T-helper 1 cell (primary cell): ENCODE data around the gene PTRH2.
"Not testable (repeated sequence)": the region's sequence is repeated elsewhere in the genome, so short reads cannot be mapped to it uniquely, and the experiment has no call there.

ENCODE experiments used
- DNase-seq, 5 donors: peaks; one replicate each; pipeline ENCODE4 v3.0.0-alpha.2; 2012 to 2020
- total RNA-seq, 4 donors: gene quantifications; one replicate each; lab custom pipeline; 2026; lab: John Stamatoyannopoulos, UW

The PTRH2 gene
- 5.2 to 7.2 (median 6.5) reads per million in 4 donors for total RNA-seq

DNA sequence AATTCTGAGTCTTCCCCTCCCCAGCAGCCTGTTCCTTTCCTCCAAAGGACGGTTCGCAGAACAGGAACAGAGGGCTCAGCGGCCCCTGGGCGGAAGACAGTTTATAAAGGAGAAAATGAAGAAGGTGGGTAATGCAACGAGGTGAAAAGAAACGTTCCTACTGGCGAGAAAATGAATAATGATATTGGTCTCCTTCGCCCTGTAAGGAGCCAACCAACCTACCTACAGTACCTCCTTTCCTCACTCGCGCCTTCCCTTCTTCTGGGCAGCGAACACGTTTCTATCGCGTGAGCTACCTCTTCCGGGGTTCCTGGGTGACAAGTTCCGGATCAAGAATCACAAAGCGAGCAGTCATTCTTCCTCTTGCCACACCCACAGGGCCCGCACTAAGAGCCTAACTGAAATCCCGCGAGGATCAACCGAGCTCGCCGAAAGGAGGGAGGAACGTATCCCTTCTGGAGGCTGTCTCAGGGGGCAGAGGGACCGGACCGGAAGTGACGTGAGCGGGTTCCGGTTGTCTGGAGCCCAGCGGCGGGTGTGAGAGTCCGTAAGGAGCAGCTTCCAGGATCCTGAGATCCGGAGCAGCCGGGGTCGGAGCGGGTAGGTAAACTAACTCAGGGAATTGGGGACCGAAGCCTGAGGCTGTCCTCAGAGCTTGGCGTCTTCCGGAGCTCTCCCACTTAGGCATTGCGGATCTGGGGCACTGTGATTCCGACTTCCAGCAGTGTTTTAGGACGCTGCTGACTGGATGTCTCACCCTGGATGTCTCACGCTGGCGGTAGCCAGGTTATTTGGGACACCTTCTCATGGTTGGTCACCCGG lies at the start of gene PTRH2, which contains the start of gene VMP1:
Gene PTRH2, minus strand, starts transcription at position 282 of the 822 bp plus-strand sequence. CDS start 9,452 bp downstream, outside the sequence.
Gene VMP1, plus strand, starts transcription at position 506 of the 822 bp plus-strand sequence. CDS start 23,793 bp downstream, outside the sequence.
- DNase-seq: peak; percentile 85 to 98 (median 89)

DNA sequence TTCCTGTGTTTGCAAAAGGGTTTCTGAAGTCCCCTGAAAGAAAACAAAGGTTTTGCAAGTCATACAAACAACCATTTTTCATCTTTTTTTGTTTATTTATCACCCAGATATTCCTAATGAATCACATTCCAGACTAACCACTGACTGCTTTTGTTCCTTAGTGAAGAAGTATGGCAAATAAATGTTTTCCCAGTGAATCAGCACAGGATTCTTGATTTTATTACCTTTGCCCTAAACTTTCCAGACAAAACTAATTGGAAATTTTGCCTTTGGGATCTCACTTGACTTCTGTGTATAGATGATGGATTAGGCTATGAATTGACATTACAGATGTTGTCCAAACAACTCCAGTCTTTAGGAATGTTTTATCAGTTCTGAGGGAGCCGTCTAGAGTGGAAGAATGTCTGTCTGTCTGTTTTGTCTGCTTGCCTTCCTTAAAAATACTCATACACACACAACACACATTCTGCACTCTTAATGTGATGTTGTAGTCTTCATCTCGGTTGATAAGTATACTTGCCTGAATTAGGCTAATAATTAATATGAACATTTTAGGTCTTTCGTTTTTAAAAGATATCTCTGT lies 49.1 kb upstream of the PTRH2 start:
- DNase-seq: no peak

DNA sequence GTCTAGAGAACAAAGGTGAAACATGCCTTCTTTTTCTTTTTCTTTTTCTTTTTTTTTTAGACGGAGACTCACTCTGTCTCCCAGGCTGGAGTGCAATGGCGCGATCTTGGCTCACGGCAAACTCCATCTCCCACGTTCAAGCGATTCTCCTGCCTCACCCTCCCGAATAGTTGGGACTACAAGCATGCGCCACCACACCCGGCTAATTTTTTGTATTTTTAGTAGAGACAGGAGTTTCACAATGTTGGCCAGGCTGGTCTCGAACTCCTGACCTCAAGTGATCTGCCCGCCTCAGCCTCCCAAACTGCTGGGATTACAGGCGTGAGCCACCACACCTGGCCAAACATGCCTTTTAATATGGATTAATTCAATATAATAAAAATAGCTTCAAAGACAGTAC lies 47.8 kb upstream of the PTRH2 start:
- not testable (repeated sequence) for DNase-seq

- peak in 1 of 5 donors; percentile 77 for DNase-seq
Measured at GRCh38 chr17:59754552-59754951, 47.3 kb upstream of the PTRH2 start.

DNA sequence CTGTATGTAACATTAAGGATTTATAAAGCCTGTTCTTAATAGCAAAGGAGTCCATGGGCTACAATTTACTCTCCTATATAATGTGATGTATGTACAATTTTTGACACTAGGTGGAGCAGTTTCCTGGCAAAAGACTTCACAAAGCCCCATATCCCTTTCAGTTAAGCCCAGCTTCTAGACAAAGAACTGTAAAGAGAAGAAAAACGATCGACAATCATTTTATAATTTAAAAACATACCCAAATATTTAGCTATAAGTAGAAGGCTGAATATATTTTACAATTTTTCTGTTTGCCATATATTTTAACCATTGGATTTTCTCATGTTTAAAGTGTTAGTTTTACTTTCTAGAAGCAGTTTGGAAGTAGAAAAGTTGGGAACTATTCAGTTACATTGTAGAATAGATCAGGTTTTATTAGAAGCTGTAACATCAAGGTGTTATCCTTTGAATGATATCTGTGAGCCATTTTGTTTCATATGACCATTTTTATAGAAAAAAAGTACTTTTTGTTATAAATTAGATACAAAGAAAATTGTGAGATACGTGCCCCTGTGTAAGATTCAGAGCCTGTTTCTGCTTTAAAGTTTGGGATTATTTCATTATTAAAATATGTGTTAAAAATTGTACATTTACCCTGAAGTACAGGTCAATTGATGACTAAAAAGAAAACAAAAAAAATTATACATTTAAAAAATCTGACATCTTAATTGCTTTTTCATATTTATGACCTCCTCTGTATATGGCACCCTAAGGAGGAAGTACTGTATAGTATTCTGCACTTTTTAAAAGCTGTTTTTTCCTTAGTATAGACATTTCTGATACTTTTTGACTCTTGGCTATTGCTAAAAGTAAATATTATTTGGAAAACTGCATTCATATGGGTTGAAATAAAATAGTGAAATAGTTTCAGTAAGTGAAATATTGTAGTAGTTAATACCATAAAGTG lies 46.6 kb upstream of the PTRH2 start:
- DNase-seq: peak in 3 of 5 donors; percentile 13 to 89 (median 14)

- no peak for DNase-seq
Measured at GRCh38 chr17:59752922-59753321, 45.7 kb upstream of the PTRH2 start.

DNA sequence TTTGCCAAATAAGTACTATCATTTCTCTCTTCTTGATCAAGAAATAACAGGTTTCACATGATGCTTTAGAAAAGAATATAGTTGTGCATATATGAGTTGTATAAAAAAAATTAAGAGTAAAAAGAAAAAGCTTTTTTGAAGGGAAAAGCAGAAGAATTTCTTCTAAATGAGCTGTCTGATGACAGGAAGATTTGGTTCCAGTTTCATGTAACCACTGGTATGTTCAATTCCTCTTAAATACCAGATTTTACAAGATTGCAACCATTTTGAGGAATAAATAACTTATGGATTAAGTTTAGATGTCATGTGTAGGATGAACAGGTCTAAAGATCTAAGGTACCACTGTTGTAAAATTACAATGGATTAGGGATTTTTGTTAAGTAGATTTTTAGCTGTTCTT lies 45.2 kb upstream of the PTRH2 start:
- DNase-seq: no peak

DNA sequence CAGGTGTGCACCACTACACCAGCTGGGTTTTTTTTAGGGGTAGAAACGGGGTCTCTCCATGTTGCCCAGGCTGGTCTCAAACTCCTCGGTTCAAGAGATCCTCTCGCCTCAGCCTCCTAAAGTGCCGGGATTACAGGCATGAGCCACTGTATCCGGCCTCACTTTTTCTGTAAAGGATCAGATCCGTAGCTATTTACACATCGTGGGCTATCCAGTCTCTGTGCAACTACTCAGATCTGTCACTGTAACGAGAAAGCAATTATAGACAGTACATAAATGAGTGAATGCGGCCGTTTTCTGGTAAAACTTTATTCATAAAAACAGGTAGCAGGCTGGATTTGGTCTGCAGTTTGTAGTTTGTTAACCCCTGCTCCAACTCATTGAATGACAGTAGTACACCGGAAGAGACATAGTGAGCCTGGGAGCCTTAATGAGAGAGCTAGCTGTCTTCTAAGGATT lies 44.8 kb upstream of the PTRH2 start:
- DNase-seq: peak in 1 of 5 donors; percentile 89

DNA sequence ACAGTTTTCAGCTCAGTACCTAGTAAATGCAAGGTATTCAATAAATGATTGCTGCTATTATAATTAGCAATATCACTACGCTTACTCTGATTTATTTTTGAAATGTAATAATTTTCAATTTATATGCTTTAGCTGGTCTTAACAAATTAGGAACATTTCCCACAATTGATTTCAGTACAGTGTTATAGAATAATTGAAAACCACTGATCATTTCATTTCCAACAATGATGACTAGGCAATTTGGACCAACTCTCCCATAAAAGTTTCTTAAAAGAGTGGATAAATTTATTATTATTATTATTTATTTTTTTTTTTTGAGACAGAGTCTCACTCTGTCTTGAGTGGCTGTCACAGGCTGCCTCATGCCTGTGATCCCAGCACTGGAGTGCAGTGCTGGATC lies 41.4 kb upstream of the PTRH2 start:
- DNase-seq: no peak

- DNase-seq: peak in 1 of 5 donors; percentile 73
Measured at GRCh38 chr17:59746849-59747445, 39.7 kb upstream of the PTRH2 start.

GRCh38 chr17:59745040-59745439 lies 37.8 kb upstream of the PTRH2 start:
- no peak for DNase-seq

DNA sequence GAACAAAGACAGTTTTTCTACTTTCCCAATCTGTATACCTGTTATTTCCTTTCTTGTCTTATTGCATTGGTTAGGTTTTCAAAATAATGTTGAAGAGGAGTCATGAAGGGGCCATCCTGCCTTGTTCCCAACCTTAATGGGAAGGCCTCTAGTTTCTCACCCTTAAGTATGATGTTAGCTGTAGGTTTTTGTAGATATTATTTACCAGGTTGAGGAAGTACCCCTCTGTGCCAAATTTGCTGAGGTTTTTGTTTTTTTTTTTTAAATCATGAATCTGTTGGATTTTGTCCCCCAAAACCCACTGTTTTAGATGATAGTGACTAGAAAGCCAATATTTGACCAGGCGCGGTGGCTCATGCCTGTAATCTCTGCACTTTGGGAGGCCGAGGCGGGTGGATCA lies 36.6 kb upstream of the PTRH2 start:
- DNase-seq: no peak

DNA sequence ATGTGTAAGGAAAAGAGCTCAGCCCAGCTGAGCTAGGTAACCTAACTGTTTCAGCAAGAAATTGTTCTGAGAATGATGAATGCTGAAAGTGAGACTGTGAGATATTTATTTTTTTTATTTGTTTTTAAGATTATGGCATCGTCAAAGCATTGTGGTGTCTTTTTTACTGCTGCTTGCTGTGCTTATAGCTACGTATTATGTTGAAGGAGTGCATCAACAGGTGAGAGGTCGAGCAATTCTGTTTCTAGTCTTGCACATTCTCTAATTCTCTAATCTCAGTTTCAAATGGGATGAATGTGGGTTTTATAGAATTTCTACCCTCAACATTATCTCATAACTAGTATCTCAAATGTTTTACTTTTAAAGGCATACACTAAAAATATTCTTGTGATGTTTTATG lies 30.1 kb upstream of the PTRH2 start:
- DNase-seq: no peak

DNA sequence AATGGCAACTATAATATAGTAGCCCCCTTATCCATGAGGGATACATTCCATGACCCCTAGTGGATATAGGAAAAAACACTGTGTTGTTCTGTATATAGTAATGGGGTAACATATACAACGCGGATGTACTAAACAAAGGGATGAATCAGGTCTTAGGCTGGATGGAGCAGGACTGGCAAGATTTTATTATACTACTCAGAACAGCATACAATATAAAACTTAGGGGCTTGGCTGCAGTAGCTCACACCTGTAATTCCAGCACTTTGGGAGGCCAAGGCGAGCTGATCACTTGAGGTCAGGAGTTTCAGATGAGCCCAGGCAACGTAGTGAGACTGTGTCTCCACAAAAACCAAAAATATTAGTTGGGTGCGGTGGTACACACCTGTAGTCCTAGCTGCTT lies 27.0 kb upstream of the PTRH2 start:
- DNase-seq: no peak

GRCh38 chr17:59733697-59734096 lies 26.5 kb upstream of the PTRH2 start:
- DNase-seq: no peak

GRCh38 chr17:59730268-59730834 lies 23.1 kb upstream of the PTRH2 start:
- DNase-seq: no peak

DNA sequence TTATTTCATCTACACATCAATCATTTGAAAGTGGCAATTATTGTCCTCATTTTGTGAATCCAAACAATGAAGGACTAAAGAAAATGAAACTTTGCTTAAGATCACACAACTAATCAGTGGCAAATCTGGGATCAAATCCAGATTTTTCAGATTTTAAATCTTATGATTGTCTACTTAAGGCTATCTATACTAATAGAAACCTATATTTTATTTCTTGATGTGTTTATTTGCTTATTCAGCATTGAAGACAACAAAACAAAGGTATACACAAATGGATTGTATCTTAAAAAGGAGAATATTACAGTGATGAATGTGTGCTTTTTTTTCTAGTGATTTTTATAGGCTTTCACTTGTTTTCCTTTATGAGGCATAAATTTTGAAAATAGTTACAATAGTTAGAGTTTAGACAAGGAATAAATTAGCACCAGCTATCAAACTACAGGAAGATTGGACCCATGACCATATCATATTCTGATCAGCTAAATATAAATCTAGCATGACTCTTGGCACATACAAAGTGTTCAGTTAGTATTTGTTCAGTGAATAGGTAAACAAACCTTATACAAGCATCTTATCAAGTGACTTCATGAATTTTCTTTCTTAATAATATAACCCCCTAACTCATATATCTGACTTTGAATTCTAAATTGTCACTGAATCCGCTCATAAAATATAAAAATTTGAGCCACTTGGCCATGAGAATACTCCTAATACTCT lies 20.7 kb upstream of the PTRH2 start:
- no peak for DNase-seq

GRCh38 chr17:59725691-59726090 lies 18.5 kb upstream of the PTRH2 start:
- no peak for DNase-seq

DNA sequence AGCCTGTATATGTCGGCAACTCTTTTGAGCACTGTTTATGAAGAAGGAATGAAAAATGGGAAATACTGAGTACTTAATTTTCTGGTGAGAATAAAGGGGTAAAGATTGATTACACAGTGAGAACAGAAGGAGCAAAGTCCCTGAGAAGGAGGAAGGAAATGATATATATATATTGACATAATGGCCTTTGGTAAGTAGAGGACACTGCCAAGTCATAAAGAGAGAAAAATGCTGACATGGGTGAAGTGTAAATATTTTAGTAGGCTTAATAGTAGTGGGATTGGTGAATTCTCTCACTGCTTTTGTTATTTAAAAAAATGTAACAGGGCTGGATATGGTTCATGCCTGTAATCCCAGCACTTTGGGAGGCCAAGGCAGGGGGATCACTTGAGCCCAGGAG lies 16.4 kb upstream of the PTRH2 start:
- no peak for DNase-seq

DNA sequence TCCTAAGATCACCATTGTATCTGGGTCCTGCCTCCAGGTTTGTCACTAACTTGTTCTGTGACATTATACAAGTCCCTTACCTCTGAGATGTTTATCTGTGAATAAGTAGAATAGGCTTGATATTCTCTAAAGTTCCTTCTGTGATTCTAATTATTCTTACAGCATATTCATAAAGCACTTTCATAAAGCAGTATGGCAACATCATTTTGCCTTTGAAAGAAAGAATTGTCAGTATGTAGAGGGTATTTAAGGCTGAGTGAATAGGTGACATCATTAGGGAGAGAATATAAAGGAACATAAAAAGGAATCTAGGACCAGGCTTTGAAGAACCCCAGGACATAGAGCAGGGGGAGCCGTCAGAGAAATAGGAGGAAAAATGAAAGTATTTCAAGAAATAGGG lies 15.8 kb upstream of the PTRH2 start:
- no peak for DNase-seq

GRCh38 chr17:59722623-59723022 lies 15.4 kb upstream of the PTRH2 start:
- DNase-seq: no peak
